GM12864 (cell line): Measurements from ENCODE around the gene SAP30L.

Experiments used
- DNase-seq: peaks from one replicate; pipeline ENCODE4 v3.0.0-alpha.2; 2011; ENCODE audit warnings: low read depth
- H3K4me3 ChIP-seq: 2 replicates; pipeline ENCODE4 v1.5.1; 2011; ENCODE audit warnings: mild to moderate bottlenecking, low read depth, low read length, control low read depth
- TF ChIP-seq, protein P1 (sequence below): IDR thresholded peaks from 2 replicates; pipeline ENCODE4 v1.5.1; 2011; ENCODE audit warnings: low read depth, mild to moderate bottlenecking, moderate library complexity, low read length, control low read depth, inconsistent platforms; ENCODE audit errors: missing control alignments

The SAP30L gene

GRCh38 chr5:154430961-154431630 lies 14.7 kb upstream of the SAP30L start:
- TF ChIP-seq, protein P1, sequence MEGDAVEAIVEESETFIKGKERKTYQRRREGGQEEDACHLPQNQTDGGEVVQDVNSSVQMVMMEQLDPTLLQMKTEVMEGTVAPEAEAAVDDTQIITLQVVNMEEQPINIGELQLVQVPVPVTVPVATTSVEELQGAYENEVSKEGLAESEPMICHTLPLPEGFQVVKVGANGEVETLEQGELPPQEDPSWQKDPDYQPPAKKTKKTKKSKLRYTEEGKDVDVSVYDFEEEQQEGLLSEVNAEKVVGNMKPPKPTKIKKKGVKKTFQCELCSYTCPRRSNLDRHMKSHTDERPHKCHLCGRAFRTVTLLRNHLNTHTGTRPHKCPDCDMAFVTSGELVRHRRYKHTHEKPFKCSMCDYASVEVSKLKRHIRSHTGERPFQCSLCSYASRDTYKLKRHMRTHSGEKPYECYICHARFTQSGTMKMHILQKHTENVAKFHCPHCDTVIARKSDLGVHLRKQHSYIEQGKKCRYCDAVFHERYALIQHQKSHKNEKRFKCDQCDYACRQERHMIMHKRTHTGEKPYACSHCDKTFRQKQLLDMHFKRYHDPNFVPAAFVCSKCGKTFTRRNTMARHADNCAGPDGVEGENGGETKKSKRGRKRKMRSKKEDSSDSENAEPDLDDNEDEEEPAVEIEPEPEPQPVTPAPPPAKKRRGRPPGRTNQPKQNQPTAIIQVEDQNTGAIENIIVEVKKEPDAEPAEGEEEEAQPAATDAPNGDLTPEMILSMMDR = no peak
- no peak for DNase-seq
- no peak overlapping the region for H3K4me3 ChIP-seq

GRCh38 chr5:154435226-154435625 lies 10.6 kb upstream of the SAP30L start:
- H3K4me3 ChIP-seq = no peak overlapping the region
- TF ChIP-seq, protein P1 = no peak
- no peak for DNase-seq

GRCh38 chr5:154437281-154437965 lies 8.4 kb upstream of the SAP30L start:
- TF ChIP-seq, protein P1 = no peak
- no peak overlapping the region for H3K4me3 ChIP-seq
- no peak for DNase-seq

GRCh38 chr5:154440540-154440939 lies 5.3 kb upstream of the SAP30L start:
- no peak overlapping the region for H3K4me3 ChIP-seq
- DNase-seq = no peak
- TF ChIP-seq, protein P1 = no peak

- DNase-seq = no peak
- TF ChIP-seq, protein P1 = no peak
- H3K4me3 ChIP-seq = no peak overlapping the region
Observed at GRCh38 chr5:154442801-154443200, 3.0 kb upstream of the SAP30L start.

- TF ChIP-seq, protein P1 = no peak
- peak overlapping the region; percentile 92 for H3K4me3 ChIP-seq
- no peak for DNase-seq
Observed at GRCh38 chr5:154444556-154445421, 1.0 kb upstream of the SAP30L start.
